Prostate gland (tissue), 2 donors: ENCODE measurements around the gene ZNF184. TPM values are rescaled to one million over a fixed set of nuclear protein-coding genes. Genes with fewer than 3 reads are reported as not detected.
A peak's percentile ranks its signal among the peaks of the same experiment; 100 is the strongest.

Source experiments
- DNase-seq: peaks from one replicate; pipeline ENCODE4 v3.0.0-alpha.2; 2019; ENCODE audit warnings: low spot score
- H3K27ac ChIP-seq, 2 donors: fragments of 200-600 bp; sonication (generic); 2 replicates each; pipeline ENCODE4 v1.5.1; 2017 to 2019
- H3K27me3 ChIP-seq: fragments of 200-600 bp; sonication (generic); replicated peaks from 2 replicates; pipeline ENCODE4 v1.5.1; 2019; ENCODE audit not compliant: insufficient read depth
- H3K36me3 ChIP-seq, 2 donors: fragments of 200-600 bp; sonication (generic); 1 replicate in 1 of 2; 2 replicates in 1 of 2; pipeline versions ENCODE4 v1.5.1 to v1.8.1; 2017 to 2019
- H3K4me1 ChIP-seq: fragments of 200-600 bp; sonication (generic); replicated peaks from 2 replicates; pipeline ENCODE4 v1.5.1; 2019
- H3K4me3 ChIP-seq, 2 donors: fragments of 200-600 bp; sonication (generic); 2 replicates each; pipeline ENCODE4 v1.5.1; 2017 to 2019
- H3K9me3 ChIP-seq: fragments of 200-600 bp; sonication (generic); 2 replicates; pipeline ENCODE4 v1.5.1; 2017
- CTCF ChIP-seq, 4 experiments: fragments of 200-600 bp in 2 of 4; fragments of 450-650 bp in 2 of 4; sonication (generic) in 2 of 4; IDR thresholded peaks; 1 replicate in 3 of 4; 2 replicates in 1 of 4; pipeline ENCODE4 v1.5.1; 2016 to 2019; ENCODE audit warnings: antibody characterized with exemption in 4 of 4, mild to moderate bottlenecking in 2 of 4, moderate library complexity in 2 of 4
- POLR2A ChIP-seq: fragments of 450-650 bp; IDR thresholded peaks from one replicate; pipeline ENCODE4 v1.6.1; 2016; ENCODE audit warnings: antibody characterized with exemption, mild to moderate bottlenecking
- POLR2AphosphoS5 ChIP-seq: sonication (generic); formaldehyde crosslinking; IDR thresholded peaks from one replicate; pipeline ENCODE4 v1.6.1; 2017; ENCODE audit warnings: antibody characterized with exemption
- WGBS: methylation state at CpG from one replicate; pipeline ENCODE4 v1.1.5; 2018; 5-methylcytosine and 5-hydroxymethylcytosine counted together
- intact Hi-C: fragments of 100-400 bp; cut with DNase I; formaldehyde crosslinking; loops from one replicate; pipeline ENCODE4 v1.14.2; 2022
- total RNA-seq, 2 donors: library from RNA; depleted of rRNA; stranded (reverse); fragments of >200 nt; gene quantifications; one replicate each; pipeline ENCODE4 v1.1.0, GENCODE V29; 2016

Gene ZNF184
- total RNA-seq, 2 donors from 2014 or later: 6.2 to 8.2 TPM

- Histone ChIP-seq H3K36me3 (no peaks in the 10 kb centered on the region), H3K4me3 (peak overlapping the region; percentile 41 to 61), H3K27me3 (no peaks in the 10 kb centered on the region), H3K27ac (peak overlapping the region; percentile 96), H3K9me3 (no peaks in the 10 kb centered on the region), H3K4me1 (no peaks in the 10 kb centered on the region)
- peak; percentile 90 for DNase-seq
- TF ChIP-seq POLR2AphosphoS5 (peak; percentile 82), POLR2A (no peak), CTCF (IDR thresholded peaks at IDR 0.05) (peak in 1 of 4 experiments; percentile 7)
- intact Hi-C loops: loop anchor here (2.0 to 10.0 kb wide), 4 partner anchors 302 to 1506 kb away; no protein-coding TSS in a partner anchor
- under 1% methylated on average over 28 of the region's 28 CpGs for WGBS
Measured at GRCh38 chr6:27478706-27479318, 5.9 kb upstream of the ZNF184 start.

- Histone ChIP-seq H3K27me3 (no peaks in the 10 kb centered on the region), H3K27ac (peak overlapping the region; percentile 96), H3K4me3 (peak overlapping the region; percentile 41 to 61), H3K4me1 (no peaks in the 10 kb centered on the region), H3K36me3 (no peaks in the 10 kb centered on the region), H3K9me3 (no peaks in the 10 kb centered on the region)
- intact Hi-C loops: loop anchor here (2.0 to 10.0 kb wide), 4 partner anchors 301 to 1507 kb away; no protein-coding TSS in a partner anchor
- WGBS: 12% methylated on average over 12 of the region's 12 CpGs
- TF ChIP-seq CTCF (IDR thresholded peaks at IDR 0.05): no peak
- no peak for TF ChIP-seq POLR2A
- TF ChIP-seq POLR2AphosphoS5: no peak
- DNase-seq: no peak
Measured at GRCh38 chr6:27478141-27478705, 5.3 kb upstream of the ZNF184 start.

- no peaks in the 10 kb centered on the region for H3K9me3 ChIP-seq
- WGBS: 58% methylated on average over 8 of the region's 8 CpGs
- H3K36me3 ChIP-seq: no peaks in the 10 kb centered on the region
- no peaks in the 10 kb centered on the region for H3K27me3 ChIP-seq
- H3K4me1 ChIP-seq: no peaks in the 10 kb centered on the region
- no peak for DNase-seq
- H3K27ac ChIP-seq: no peak overlapping the region
- TF ChIP-seq POLR2A (no peak), CTCF (IDR thresholded peaks at IDR 0.05) (no peak), POLR2AphosphoS5 (no peak)
- intact Hi-C loops: loop anchor here (2.0 to 10.0 kb wide), 4 partner anchors 300 to 1507 kb away; no protein-coding TSS in a partner anchor
- H3K4me3 ChIP-seq: peak overlapping the region in 1 of 2 donors; percentile 61
Measured at GRCh38 chr6:27477318-27478013, 4.6 kb upstream of the ZNF184 start.

GRCh38 chr6:27476090-27476489, 3.2 kb upstream of the ZNF184 start:
- DNase-seq: no peak
- intact Hi-C loops: loop anchor here (5.0 to 10.0 kb wide), 3 partner anchors 299 to 1509 kb away; no protein-coding TSS in a partner anchor
- H3K4me1 ChIP-seq: no peaks in the 10 kb centered on the region
- TF ChIP-seq POLR2A: no peak
- no peak for TF ChIP-seq CTCF (IDR thresholded peaks at IDR 0.05)
- TF ChIP-seq POLR2AphosphoS5: no peak
- H3K36me3 ChIP-seq: no peaks in the 10 kb centered on the region
- no peaks in the 10 kb centered on the region for H3K27me3 ChIP-seq
- H3K9me3 ChIP-seq: no peaks in the 10 kb centered on the region
- WGBS: 100% methylated on average over 1 of the region's 1 CpG
- no peak overlapping the region for H3K27ac ChIP-seq
- no peak overlapping the region for H3K4me3 ChIP-seq
